Nephron progenitor cell (in vitro differentiated cells): ENCODE data around the gene NSD2.
"Not testable (repeated sequence)": the region's sequence is repeated elsewhere in the genome, so short reads cannot be mapped to it uniquely, and the experiment has no call there.

Experiments
- DNase-seq: peaks from one replicate; pipeline ENCODE4 v3.0.0; 2021
- H3K27ac Mint-ChIP-seq: 2 replicates; pipeline ENCODE4 v1.8.0; 2021; ENCODE audit warnings: mild to moderate bottlenecking, moderate library complexity, mixed read lengths
- H3K27me3 Mint-ChIP-seq: 2 replicates; pipeline ENCODE4 v1.8.0; 2021; ENCODE audit warnings: mild to moderate bottlenecking, low read depth, mixed read lengths; ENCODE audit not compliant: poor library complexity
- H3K36me3 Mint-ChIP-seq: 2 replicates; pipeline ENCODE4 v1.8.0; 2021; ENCODE audit warnings: low read depth, mixed read lengths
- H3K4me1 Mint-ChIP-seq: 2 replicates; pipeline ENCODE4 v1.8.0; 2021; ENCODE audit warnings: mixed read lengths
- H3K4me3 Mint-ChIP-seq: 2 replicates; pipeline ENCODE4 v1.8.0; 2021; ENCODE audit warnings: mild to moderate bottlenecking, moderate library complexity, mixed read lengths
- H3K9me3 Mint-ChIP-seq: 2 replicates; pipeline ENCODE4 v1.8.0; 2021; ENCODE audit warnings: mild to moderate bottlenecking, moderate library complexity, mixed read lengths
- CTCF ChIP-seq: fragments of 200-600 bp; sonication (generic); IDR thresholded peaks from 2 replicates; pipeline ENCODE4 v1.5.0; 2021; ENCODE audit warnings: antibody characterized with exemption

NSD2 gene

DNA sequence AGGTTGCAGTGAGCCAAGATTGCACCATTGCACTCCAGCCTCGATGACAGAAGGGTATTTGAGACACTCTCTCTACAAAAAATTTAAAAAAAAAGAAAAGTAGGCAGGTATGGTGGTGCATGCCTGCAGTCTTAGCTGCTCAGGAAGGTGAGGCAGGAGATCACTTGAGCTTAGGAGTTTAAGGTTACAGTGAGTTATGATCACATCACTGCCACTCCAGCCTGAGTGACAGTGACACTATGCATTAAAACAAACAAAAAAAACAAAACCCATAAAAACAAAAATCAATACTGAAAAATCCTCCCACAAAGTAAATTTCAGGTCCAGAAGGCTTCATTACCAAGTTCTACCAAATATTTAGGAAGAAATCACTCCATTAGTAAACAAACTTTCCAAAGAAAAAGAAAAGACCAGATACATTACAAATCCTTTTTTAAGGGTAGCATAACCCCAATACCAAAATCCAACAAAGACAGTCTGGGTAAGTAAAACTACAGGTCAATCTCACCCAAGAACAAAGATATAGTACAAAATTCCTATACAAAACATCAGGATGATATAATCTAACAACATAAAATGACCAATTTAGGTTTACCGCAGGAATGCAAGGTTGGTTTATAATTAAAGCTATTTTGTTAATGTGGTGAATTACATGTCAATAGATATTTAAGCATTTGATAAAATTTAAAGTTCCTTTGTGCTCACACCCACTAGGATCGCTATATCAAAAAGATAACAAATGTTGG lies 125.8 kb downstream of the NSD2 start:
- TF ChIP-seq CTCF = no peak

GRCh38 chr4:1997712-1998111 lies 126.5 kb downstream of the NSD2 start:
- Mint-ChIP-seq H3K9me3 (peaks cover 78% of the 10 kb centered on the region), H3K27ac (no peak overlapping the region), H3K4me3 (no peak overlapping the region), H3K36me3 (peaks cover 91% of the 10 kb centered on the region), H3K4me1 (no peaks in the 10 kb centered on the region), H3K27me3 (peaks cover 2% of the 10 kb centered on the region)
- DNase-seq = no peak
- no peak for TF ChIP-seq CTCF

More for the DNA sequence above, 125.8 kb downstream of the NSD2 start:
- Mint-ChIP-seq H3K9me3 (peaks cover 71% of the 10 kb centered on the region), H3K27ac (no peak overlapping the region), H3K4me3 (no peak overlapping the region), H3K4me1 (no peaks in the 10 kb centered on the region), H3K36me3 (peaks cover 84% of the 10 kb centered on the region), H3K27me3 (peaks cover 2% of the 10 kb centered on the region)
- DNase-seq = no peak

DNA sequence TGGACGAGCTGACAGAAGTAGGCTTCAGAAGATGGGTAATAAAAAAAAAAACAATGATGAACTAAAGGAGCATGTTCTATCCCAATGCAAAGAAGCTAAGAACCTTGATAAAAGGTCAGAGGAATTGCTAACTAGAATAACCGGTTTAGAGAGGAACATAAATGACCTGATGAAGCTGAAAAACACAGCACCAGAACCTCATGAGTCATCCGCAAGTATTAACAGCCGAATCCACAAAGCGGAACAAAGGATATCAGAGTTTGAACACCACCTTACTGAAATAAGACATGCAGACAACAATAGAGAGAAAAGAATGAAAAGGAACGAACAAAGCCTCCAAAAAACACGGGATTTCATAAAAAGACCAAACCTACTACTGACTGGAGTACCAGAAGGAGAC lies 127.1 kb downstream of the NSD2 start:
- Mint-ChIP-seq H3K9me3 (peaks cover 84% of the 10 kb centered on the region), H3K27me3 (peaks cover 2% of the 10 kb centered on the region), H3K27ac (no peak overlapping the region), H3K4me1 (no peaks in the 10 kb centered on the region), H3K36me3 (peaks cover 93% of the 10 kb centered on the region), H3K4me3 (no peak overlapping the region)
- no peak for DNase-seq
- TF ChIP-seq CTCF = no peak

DNA sequence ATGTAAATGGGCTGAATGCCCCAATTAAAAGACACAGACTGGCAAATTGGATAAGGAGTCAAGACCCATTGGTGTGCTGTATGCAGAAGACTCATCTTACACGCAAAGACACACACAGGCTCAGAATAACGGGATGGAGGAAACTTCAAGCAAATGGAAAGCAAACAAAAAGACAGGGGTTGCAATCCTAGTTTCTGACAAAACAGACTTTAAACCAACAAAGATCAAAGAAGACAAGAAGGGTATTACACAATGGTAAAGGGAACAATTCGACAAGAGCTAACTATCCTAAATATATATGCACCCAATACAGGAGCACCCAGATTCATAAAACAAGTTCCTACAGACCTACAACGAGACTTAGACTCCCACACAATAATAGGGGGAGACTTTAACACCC lies 128.1 kb downstream of the NSD2 start:
- not testable (repeated sequence) for H3K27ac Mint-ChIP-seq, DNase-seq

GRCh38 chr4:2003361-2003760 lies 132.2 kb downstream of the NSD2 start:
- peaks cover 52% of the 10 kb centered on the region for H3K9me3 Mint-ChIP-seq
- H3K4me1 Mint-ChIP-seq = peaks cover 21% of the 10 kb centered on the region
- H3K4me3 Mint-ChIP-seq, H3K27me3 Mint-ChIP-seq, DNase-seq, H3K27ac Mint-ChIP-seq: not testable (repeated sequence)
- peaks cover 86% of the 10 kb centered on the region for H3K36me3 Mint-ChIP-seq

More for the DNA sequence above, 128.1 kb downstream of the NSD2 start:
- not testable (repeated sequence) for H3K27me3 Mint-ChIP-seq, H3K4me1 Mint-ChIP-seq, H3K4me3 Mint-ChIP-seq
- Mint-ChIP-seq H3K9me3 (peaks cover 86% of the 10 kb centered on the region), H3K36me3 (peaks cover 96% of the 10 kb centered on the region)

DNA sequence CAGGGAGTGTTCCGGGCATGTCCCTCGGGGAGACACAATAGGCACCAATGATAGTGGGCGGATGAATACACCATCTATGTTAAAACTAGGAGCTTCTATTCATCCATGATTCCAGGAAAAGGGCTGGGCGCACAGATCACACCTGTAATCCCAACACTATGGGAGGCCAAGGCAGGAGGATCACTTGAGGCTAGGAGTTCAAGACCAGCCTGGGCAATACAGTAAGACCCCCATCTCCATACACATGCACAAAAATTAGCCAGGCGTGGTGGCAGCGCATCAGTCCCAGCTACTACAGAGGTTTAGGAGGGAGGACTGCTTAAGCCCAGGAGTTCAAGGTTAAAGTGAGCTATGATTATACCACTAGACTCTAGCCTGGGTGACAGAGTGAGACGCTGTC lies 135.2 kb downstream of the NSD2 start:
- H3K27ac Mint-ChIP-seq = no peak overlapping the region

More for the DNA sequence above, 135.2 kb downstream of the NSD2 start:
- Mint-ChIP-seq H3K4me1 (peaks cover 26% of the 10 kb centered on the region), H3K27me3 (peaks cover 15% of the 10 kb centered on the region), H3K4me3 (peak overlapping the region; percentile 95), H3K36me3 (peaks cover 55% of the 10 kb centered on the region), H3K9me3 (peaks cover 22% of the 10 kb centered on the region)
- DNase-seq = no peak
- no peak for TF ChIP-seq CTCF
